Thyroid gland (tissue), 4 donors: ENCODE data around the gene ADGRF5.

ENCODE experiments used
- CTCF ChIP-seq, 6 experiments: fragments of 200-600 bp in 3 of 6; fragments of 450-650 bp in 3 of 6; sonication (generic) in 3 of 6; IDR thresholded peaks; one replicate each; pipeline ENCODE4 v1.5.1; 2016 to 2019; ENCODE audit warnings: antibody characterized with exemption in 6 of 6, mild to moderate bottlenecking in 2 of 6, inconsistent platforms in 1 of 6, moderate library complexity in 1 of 6
- POLR2A ChIP-seq, 2 donors: fragments of 450-650 bp; IDR thresholded peaks; one replicate each; pipeline ENCODE4 v1.6.1; 2017; ENCODE audit warnings: antibody characterized with exemption in 2 of 2, mild to moderate bottlenecking in 2 of 2, moderate library complexity in 1 of 2

- TF ChIP-seq POLR2A (IDR thresholded peaks at IDR 0.05) = no peak
- TF ChIP-seq CTCF (IDR thresholded peaks at IDR 0.05) = no peak
These were observed 56.5 kb downstream of the ADGRF5 start for GRCh38 chr6:46865221-46865620.
